Left ventricle myocardium inferior (tissue), 1 donor: ENCODE results near the gene RNASEH2A. TPM values are rescaled to one million over a fixed set of nuclear protein-coding genes. Genes with fewer than 3 reads are reported as not detected.
A peak's percentile ranks its signal among the peaks of the same experiment; 100 is the strongest.

Source experiments
- DNase-seq: peaks from one replicate; pipeline ENCODE4 v3.0.0-alpha.2; 2020
- H3K27ac ChIP-seq: fragments of 200-600 bp; replicated peaks from 2 replicates; pipeline ENCODE4 v1.8.0; 2021
- H3K27me3 ChIP-seq: fragments of 200-600 bp; 2 replicates; pipeline ENCODE4 v1.8.0; 2021; ENCODE audit warnings: low read depth
- H3K36me3 ChIP-seq: fragments of 200-600 bp; 2 replicates; pipeline ENCODE4 v1.8.0; 2021
- H3K4me1 ChIP-seq: fragments of 200-600 bp; 2 replicates; pipeline ENCODE4 v1.8.0; 2021
- H3K4me3 ChIP-seq: fragments of 200-600 bp; 2 replicates; pipeline ENCODE4 v1.8.0; 2021; ENCODE audit warnings: mild to moderate bottlenecking, moderate library complexity
- H3K9me3 ChIP-seq: fragments of 200-600 bp; replicated peaks from 2 replicates; pipeline ENCODE4 v1.8.0; 2021
- intact Hi-C: fragments of 100-400 bp; cut with micrococcal nuclease; formaldehyde crosslinking; loops from one replicate; pipeline ENCODE4 v1.11.0; 2022
- total RNA-seq: library from RNA; stranded (reverse); fragmentation: NEBNext Ultra II Directional; extraction: Animal tissue kit (Norgen Biotek cat#: 25700); gene quantifications from one replicate; pipeline ENCODE4 v1.2.1, GENCODE V29; 2021
- TF ChIP-seq, protein P1 (sequence below): fragments of 200-600 bp; IDR thresholded peaks from 2 replicates; pipeline ENCODE4 v1.8.0; 2021; ENCODE audit warnings: antibody characterized with exemption, mild to moderate bottlenecking, borderline replicate concordance
- donor health status: DM: no; HTN: yes; CAD: no; lungs with severe emphysema.

The RNASEH2A gene
- total RNA-seq, 1 donor from 2014 or later, result 2.5 TPM

DNA sequence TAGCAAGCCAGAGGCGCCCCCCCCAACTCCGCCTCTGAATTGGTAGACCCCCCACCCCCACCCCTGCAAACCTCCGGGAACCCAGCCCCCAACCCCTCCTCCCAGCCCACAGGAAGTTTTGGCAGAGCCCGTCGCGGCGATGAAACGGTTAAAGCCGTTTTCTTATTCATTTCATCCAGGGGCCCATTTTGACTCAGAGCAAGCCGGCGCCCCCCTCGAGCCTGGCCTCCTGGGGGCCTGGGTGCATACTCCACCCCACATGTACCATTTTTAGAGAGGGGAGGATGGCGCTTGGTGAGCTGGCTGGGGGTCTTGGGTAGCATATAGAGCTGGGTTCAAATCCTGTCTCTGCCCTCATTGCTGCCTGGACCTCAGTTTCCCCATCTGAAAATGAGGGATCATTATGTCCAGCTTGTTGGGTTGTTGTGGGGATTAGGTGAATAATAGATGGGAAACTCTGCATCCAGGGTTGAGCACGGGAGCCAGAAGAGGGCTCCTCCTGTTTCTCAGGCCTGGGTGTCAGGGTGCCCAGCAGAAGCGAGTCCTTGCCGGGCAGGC is 23.0 kb upstream of the RNASEH2A start:
- TF ChIP-seq, protein P1, sequence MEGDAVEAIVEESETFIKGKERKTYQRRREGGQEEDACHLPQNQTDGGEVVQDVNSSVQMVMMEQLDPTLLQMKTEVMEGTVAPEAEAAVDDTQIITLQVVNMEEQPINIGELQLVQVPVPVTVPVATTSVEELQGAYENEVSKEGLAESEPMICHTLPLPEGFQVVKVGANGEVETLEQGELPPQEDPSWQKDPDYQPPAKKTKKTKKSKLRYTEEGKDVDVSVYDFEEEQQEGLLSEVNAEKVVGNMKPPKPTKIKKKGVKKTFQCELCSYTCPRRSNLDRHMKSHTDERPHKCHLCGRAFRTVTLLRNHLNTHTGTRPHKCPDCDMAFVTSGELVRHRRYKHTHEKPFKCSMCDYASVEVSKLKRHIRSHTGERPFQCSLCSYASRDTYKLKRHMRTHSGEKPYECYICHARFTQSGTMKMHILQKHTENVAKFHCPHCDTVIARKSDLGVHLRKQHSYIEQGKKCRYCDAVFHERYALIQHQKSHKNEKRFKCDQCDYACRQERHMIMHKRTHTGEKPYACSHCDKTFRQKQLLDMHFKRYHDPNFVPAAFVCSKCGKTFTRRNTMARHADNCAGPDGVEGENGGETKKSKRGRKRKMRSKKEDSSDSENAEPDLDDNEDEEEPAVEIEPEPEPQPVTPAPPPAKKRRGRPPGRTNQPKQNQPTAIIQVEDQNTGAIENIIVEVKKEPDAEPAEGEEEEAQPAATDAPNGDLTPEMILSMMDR, result no peak
- H3K27ac ChIP-seq, result peak overlapping the region; percentile 96
- intact Hi-C loops, result no loop called here
- peaks cover 84% of the 10 kb centered on the region for H3K4me1 ChIP-seq
- no peak for DNase-seq
- no peaks in the 10 kb centered on the region for H3K27me3 ChIP-seq
- H3K4me3 ChIP-seq, result peak overlapping the region; percentile 69
- no peaks in the 10 kb centered on the region for H3K9me3 ChIP-seq
- H3K36me3 ChIP-seq, result no peaks in the 10 kb centered on the region

DNA sequence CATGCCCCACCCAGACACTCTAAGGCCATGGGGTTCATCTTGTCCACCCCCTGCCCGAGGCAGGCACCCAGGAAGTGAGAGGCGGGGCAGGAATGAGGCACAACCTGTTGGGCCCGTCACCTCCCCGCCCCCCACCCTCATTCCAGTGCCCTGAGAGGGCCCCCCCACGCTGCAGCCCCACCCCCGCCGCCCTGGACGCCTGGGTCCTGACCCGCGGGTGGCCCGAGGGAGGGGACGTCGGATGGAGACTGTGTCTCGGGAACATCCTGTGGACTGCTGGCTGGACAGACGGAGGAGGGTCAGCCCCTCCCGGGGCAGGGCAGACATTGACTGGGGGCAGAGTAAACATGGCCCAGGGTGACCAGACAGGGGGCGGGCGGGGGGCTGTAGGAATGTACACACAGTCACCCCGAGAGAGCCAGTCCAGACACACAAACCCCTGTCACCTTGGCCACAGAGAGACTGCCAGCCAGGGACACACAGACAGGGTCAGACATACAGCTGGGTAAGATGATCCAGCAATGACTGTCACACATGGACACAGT is 22.5 kb upstream of the RNASEH2A start:
- Histone ChIP-seq H3K27me3 (no peaks in the 10 kb centered on the region), H3K27ac (peak overlapping the region; percentile 96), H3K9me3 (no peaks in the 10 kb centered on the region), H3K4me3 (peak overlapping the region; percentile 69), H3K4me1 (peaks cover 84% of the 10 kb centered on the region), H3K36me3 (no peaks in the 10 kb centered on the region)
- intact Hi-C loops, result no loop called here
- TF ChIP-seq, protein P1, result no peak
- peak; percentile 70 for DNase-seq

DNA sequence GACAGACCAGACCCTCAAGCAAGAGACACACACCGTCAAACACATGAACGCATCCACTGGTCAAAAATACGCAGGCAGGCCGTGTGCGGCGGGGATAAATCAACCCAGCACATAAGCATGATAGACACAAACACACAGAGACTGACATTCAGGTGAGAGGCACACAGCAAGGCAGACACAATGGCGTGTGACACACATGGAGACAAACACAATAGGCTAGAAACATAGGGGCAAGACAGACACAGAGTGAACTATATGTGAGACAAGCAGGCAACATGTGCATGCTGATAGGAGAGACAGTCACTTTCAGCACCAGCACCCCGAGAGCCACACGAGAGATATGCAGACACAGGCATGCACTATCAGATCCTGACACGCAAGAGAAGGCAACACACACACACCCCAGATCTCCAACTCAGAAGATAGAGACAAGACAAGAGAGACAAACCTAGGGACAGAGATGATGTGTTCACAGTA is 22.0 kb upstream of the RNASEH2A start:
- no peak for DNase-seq
- Histone ChIP-seq H3K27me3 (no peaks in the 10 kb centered on the region), H3K36me3 (no peaks in the 10 kb centered on the region), H3K27ac (peak overlapping the region; percentile 96), H3K4me1 (peaks cover 84% of the 10 kb centered on the region), H3K4me3 (no peak overlapping the region), H3K9me3 (no peaks in the 10 kb centered on the region)
- TF ChIP-seq, protein P1, result no peak
- intact Hi-C loops, result no loop called here

DNA sequence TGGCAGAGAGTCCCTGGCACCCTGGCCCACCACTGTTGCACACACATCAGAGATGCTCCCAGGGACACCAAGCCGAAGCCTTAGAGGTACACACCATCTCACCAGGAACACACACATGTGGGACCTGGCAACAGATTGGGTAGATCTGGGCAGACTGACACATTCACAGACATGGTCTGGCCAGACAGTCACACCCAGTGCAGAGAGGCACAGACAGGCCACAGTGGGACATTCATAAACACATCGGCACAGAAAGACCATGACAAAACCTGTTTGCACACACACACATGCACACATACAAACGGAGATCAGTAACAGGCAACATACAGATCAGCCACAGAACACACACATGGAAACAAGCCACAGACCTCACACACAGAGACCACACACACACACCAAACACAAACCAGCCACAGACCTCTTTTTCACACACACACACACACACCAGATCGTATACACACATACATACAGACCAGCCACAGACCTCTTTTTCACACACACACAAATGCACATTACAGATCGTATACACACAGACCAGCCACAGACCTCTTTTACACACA is 21.4 kb upstream of the RNASEH2A start:
- no peak for DNase-seq
- peak overlapping the region; percentile 96 for H3K27ac ChIP-seq
- intact Hi-C loops, result no loop called here
- no peaks in the 10 kb centered on the region for H3K36me3 ChIP-seq
- TF ChIP-seq, protein P1, result no peak
- H3K27me3 ChIP-seq, result no peaks in the 10 kb centered on the region
- H3K4me3 ChIP-seq, result no peak overlapping the region
- H3K4me1 ChIP-seq, result peaks cover 81% of the 10 kb centered on the region
- no peaks in the 10 kb centered on the region for H3K9me3 ChIP-seq

DNA sequence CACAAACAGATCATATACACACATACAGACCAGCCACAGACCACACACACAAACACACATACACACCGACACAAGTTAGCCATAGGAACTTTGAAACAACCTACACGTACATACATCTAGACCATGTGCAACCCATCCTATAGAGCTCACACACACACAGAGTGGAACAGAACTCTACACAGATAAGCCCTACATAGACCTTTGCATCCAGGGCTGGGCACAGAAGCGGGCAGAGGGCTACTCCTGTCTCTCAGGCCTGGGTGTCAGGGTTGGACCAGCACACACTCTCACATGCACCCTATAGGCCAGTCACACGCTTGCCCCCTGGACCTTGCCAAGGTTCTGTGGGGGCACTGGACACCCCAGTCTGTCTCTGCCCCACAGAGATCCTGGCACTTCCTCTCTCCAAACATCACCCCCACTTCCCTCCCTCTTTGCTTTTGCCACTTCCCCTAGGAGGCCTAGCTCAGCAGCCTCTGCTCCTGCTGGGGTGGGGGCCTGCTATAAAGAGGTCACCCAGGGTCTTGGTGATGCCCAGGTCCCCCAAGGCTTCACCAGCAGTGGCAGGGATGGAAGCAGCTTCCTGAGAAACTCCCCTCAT is 20.9 kb upstream of the RNASEH2A start:
- H3K27ac ChIP-seq, result peak overlapping the region; percentile 96
- H3K9me3 ChIP-seq, result no peaks in the 10 kb centered on the region
- no peaks in the 10 kb centered on the region for H3K27me3 ChIP-seq
- no peaks in the 10 kb centered on the region for H3K36me3 ChIP-seq
- no peak for DNase-seq
- TF ChIP-seq, protein P1, result no peak
- intact Hi-C loops, result no loop called here
- H3K4me3 ChIP-seq, result no peak overlapping the region
- H3K4me1 ChIP-seq, result peaks cover 86% of the 10 kb centered on the region
